Neural progenitor cell (in vitro differentiated cells): ENCODE data around the gene ACP4.

Source experiments
- CTCF ChIP-seq: fragments of 200-600 bp; sonication (generic); IDR thresholded peaks from 2 replicates; pipeline ENCODE4 v1.5.1; 2017; ENCODE audit warnings: antibody characterized with exemption, mild to moderate bottlenecking
- EZH2 ChIP-seq: fragments of 200-600 bp; sonication (generic); IDR thresholded peaks from 2 replicates; pipeline ENCODE4 v1.6.1; 2017; ENCODE audit warnings: antibody characterized with exemption, mild to moderate bottlenecking, moderate library complexity

- TF ChIP-seq CTCF (no peak), EZH2 (no peak)
Measured at GRCh38 chr19:50821248-50821612, 31.0 kb downstream of the ACP4 start.
